NOMO-1 (cell line): Measurements from ENCODE around the gene PCSK5.
A peak's percentile ranks its signal among the peaks of the same experiment; 100 is the strongest.
"Not testable (repeated sequence)": the region's sequence is repeated elsewhere in the genome, so short reads cannot be mapped to it uniquely, and the experiment has no call there.

ENCODE experiments used
- DNase-seq, 2 experiments: peaks; one replicate each; lab custom pipeline; 2025; ENCODE audit not compliant: unreplicated experiment in 2 of 2; lab: John Stamatoyannopoulos, UW

The PCSK5 gene

DNA sequence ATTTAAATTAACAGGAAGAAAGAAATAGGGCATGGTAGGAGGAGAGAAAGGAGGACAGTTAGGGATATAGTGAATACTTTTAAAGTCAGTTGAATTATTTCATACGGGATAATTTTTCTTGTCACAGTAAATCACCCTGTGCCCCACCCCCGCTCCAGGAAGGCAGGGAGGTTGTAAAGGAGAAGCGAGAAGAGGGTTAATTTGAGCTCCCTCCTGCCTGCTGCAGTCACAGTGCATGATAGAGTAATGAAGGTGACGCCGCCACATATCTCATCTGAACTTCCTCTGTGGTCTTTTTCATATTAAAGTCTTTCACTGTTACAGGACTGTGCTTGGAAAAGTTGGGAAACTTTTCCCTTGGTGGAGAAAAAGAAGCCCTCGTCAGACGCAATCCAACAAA lies 896 bp upstream of the PCSK5 start:
- DNase-seq: no peak

DNA sequence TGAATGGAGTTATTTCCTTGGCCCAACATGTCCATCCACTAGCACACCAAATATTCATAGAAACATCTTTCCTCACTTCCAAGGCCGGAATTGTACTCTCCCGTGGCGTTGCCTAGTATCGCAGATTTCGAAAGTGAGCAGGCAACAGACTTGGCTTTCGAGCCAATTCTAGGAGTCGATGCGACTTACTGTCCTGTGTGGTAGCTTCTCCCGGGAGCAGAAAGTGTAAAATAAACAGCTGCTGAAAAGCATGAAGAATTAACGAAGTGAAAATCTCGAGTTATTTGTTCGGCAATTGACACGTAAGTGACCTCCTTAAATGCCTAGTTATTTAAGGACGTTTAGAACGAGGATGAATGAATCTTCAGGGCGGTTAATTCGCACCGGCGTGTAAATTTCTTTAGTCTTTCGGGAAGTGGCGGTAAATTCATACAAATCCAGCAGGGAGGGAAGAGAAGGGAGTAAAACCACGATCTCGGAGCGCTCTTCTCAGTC lies 449 bp upstream of the PCSK5 start:
- DNase-seq: peak in 1 of 2 experiments; percentile 39

DNA sequence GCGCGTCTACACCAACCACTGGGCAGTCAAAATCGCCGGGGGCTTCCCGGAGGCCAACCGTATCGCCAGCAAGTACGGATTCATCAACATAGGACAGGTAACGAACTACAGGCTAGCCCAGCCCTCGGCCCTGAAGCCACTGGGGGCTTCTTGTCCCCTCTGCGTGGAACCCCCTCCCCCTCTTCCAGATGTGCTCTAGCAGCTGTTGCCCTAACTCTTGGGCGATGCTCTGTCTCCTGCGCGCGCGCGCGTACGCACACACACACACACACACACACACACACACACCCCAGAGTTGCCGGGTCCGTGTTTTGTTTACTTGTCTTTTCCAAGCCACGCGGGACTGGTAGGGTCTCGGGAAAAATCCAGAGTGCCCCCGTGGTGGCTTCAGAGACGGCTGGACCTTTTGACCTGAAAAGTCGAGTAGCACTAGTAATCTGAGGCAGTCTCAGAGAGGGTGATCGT lies 836 bp downstream of the PCSK5 start:
- DNase-seq: no peak

DNA sequence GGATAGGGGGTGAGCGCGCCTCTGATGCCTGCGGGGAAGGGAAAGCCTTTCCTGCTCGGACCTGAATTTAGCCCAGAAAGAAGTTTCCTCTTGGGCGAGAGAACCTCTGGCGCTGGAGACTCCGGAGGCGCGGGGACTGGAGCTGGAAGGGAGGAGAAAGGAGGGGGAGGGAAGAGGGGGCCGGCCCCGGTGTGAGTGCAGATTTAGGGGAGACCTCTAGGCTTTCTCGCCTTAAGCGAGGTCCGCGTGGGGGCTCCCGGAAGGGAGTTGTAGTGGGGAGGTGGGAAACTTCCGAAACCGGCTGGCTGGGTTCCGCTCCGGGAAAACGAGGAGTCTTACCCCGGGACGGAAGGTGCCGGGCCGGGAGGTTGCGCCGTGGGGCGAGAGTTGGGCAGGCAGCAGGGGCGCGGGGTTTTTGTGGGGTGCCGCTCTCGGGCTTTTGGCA lies 1.3 kb downstream of the PCSK5 start:
- DNase-seq: no peak

DNA sequence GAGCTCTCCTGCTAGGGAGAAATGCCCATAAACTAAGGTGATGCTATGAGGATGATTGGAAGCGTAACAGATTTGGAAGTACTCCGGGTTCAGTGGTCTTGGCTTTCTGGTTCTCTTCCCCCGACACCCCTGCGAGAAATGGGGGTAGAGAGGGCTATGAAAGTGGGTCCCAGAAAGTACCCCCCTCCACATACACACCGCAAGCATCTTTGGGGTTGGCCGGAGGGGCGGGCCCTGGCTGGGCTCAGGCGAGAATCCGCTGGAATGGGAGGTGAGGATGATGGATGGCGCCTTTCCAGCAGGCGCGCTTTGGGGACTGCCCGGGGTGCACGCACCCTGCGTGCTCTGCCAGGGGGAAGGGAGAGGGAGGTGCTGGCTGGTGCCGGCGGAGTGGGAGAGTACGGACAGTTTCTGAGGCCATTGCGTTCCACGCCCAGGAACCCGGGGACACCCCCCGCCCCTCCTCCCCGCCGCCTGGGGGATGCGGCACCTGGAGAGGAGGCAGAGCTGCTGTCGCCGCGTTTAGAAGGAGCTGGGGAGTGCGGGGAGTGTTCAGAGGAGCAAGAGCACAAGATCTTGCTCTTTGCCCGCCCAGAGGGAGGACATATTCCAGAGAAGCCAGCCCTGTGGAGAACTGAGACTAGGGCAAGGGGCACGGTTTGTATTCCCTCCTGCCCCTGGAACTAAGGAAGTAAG lies 1.9 kb downstream of the PCSK5 start:
- DNase-seq: no peak

- no peak for DNase-seq
These were observed 2.6 kb downstream of the PCSK5 start for GRCh38 chr9:75893106-75893505.

- no peak for DNase-seq
These were observed 4.1 kb downstream of the PCSK5 start for GRCh38 chr9:75894566-75894965.

DNA sequence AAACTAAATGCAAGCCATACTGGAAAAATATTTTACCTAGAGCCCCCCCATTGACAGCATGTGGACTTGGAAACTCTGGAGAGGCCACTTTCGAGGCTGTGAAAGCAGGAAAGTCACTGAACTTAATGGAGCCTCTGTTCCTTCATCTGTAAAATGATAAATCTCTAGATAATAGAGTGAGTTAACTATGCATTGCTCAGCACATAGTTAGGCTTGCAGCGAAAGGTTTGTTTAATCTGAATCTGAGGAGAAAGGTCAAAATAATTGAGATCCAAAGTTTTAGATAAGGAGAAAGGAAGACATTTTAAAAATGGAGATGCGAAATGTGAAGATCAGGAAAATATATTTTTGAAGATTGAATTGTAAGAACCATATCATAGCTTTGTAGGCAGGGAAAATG lies 4.6 kb downstream of the PCSK5 start:
- no peak for DNase-seq

DNA sequence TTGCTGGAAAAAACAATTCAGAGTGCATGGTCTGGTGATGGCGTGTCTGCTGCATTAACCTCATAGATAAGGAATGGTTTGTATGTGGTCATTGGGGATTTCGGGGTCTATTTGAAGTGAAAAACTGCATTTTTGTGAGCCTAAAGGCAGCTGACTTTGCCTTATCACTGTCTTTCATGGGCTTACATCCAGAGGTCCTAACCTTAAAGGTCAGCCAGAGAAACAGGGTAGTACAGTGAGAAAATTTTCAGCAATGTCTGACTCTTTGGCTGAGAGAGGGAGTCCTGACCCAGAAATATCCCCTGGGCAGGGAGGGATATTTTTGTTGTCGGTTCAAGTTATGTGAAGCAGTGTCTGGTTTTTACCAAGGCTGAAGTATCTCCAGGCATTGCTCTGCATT lies 5.7 kb downstream of the PCSK5 start:
- no peak for DNase-seq

- DNase-seq: not testable (repeated sequence)
These were observed 10.5 kb downstream of the PCSK5 start for GRCh38 chr9:75900893-75901524.

- DNase-seq: no peak
These were observed 13.4 kb downstream of the PCSK5 start for GRCh38 chr9:75903785-75904360.

- DNase-seq: no peak
These were observed 13.9 kb downstream of the PCSK5 start for GRCh38 chr9:75904364-75904763.

- no peak for DNase-seq
These were observed 16.1 kb downstream of the PCSK5 start for GRCh38 chr9:75906531-75906930.

DNA sequence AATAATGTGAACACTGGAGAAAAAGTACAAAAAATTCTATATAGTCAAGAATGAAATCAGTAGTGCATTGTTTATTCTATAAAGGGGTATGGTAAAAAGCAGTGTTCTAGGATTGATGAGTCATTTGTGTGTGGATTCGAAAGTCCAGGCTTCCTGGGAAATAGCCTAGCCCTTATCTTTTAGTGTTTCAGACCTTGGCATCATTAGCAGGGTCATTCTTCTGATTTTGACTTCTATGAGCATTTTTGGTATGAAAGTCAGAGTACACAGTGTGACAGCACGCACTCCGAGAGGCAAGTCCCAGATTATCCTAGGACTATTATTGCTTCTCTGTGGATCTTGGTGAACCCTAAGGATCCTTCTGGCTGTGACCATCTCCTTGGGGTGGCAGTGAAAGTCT lies 16.9 kb downstream of the PCSK5 start:
- no peak for DNase-seq

DNA sequence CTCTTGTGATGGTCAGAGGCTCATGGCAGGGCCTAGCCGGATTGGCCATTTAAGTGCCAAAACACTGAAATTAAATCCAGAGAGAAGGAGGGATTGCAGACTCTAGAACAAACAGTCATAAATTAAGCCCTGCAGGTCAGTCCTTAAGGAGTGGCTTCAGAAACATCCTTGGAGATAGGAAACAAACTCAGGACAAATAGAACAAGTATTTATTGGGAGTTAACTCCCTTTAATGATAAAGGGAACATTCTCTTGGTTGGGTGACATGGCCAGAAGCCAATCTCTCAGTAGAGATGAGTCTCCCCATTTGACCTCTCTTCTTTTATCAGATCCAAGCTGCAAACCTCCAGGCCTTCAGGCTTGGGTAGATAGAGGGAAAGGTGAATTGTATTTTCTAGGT lies 17.4 kb downstream of the PCSK5 start:
- no peak for DNase-seq

DNA sequence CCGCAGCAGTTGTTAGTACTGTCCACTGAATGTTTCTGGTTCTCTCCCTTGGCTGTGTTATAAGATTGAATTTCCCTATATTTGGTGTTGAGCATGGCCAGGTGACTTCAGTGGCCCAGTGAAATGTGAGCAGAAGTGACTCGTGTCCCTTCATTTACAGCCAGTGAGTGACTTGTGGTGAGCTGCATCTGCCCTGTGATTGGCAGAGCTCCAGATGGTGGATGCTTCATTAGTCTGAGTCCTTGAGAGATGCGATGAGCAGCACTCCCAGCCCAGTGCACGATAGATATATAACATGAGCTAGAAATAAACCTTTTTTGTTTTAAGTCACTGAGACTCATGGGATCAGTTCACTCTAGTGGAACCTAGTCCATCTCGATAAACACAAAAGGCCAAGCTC lies 19.3 kb downstream of the PCSK5 start:
- no peak for DNase-seq

DNA sequence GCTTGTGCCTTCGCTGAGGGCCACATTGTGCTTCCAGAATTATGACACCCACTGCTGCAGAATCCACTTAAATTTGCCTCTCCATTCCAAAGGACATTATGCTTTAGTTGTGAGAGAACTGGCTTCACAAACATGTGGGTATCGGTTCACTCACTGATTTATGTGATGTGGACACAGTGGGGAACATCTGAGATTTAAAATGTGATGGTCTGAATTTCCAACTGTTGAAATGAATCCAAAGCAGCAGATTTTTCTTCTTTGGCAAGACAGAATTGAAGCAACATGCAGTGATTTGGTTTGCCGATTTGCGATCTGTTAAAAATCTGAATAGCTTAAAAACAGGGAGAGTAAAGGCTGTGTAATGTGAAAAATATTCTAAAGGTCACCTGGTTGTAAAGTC lies 20.3 kb downstream of the PCSK5 start:
- DNase-seq: no peak

GRCh38 chr9:75911390-75911789 lies 20.9 kb downstream of the PCSK5 start:
- no peak for DNase-seq

- no peak for DNase-seq
These were observed 22.5 kb downstream of the PCSK5 start for GRCh38 chr9:75912951-75913350.

DNA sequence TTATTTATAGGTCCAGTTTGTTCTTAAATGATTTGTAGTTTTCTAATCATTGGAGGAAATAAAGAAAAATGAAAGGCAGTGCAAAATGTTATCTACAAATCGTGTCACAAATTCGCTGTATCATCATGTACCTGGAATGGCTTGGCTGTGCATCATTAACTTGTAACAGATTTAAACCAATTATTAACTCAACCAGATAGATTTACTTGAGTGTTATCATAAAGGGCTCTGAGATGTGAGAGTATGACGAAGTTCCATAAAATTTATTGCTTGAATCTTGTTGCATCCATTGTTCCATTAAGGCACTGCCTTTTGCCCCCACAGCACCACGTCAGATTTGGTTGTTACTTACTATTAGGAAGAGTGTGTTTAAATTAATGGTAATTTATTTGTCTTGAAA lies 23.5 kb downstream of the PCSK5 start:
- DNase-seq: no peak

GRCh38 chr9:75914883-75915452 lies 24.5 kb downstream of the PCSK5 start:
- no peak for DNase-seq

- DNase-seq: no peak
These were observed 27.7 kb downstream of the PCSK5 start for GRCh38 chr9:75918154-75918553.
